ENCODE data around the gene LRCOL1.

LRCOL1 gene

GRCh38 chr12:132581348-132582057 lies 28.9 kb downstream of the LRCOL1 start:
- DNase-seq = no peak

GRCh38 chr12:132580701-132581292 lies 29.6 kb downstream of the LRCOL1 start:
- no peak for DNase-seq

- no peak for DNase-seq
Measured at GRCh38 chr12:132579744-132580143, 30.6 kb downstream of the LRCOL1 start.

- no peak for DNase-seq
Measured at GRCh38 chr12:132578826-132579225, 31.6 kb downstream of the LRCOL1 start.

GRCh38 chr12:132578118-132578517 lies 32.3 kb downstream of the LRCOL1 start:
- DNase-seq = no peak

GRCh38 chr12:132577191-132577920 lies 33.0 kb downstream of the LRCOL1 start:
- DNase-seq = no peak

- no peak for DNase-seq
Measured at GRCh38 chr12:132576701-132577100, 33.7 kb downstream of the LRCOL1 start.

- DNase-seq = no peak
Measured at GRCh38 chr12:132575661-132576060, 34.7 kb downstream of the LRCOL1 start.

- DNase-seq = no peak
Measured at GRCh38 chr12:132574271-132574996, 35.9 kb downstream of the LRCOL1 start.

GRCh38 chr12:132572801-132573760 lies 37.3 kb downstream of the LRCOL1 start:
- DNase-seq = no peak

GRCh38 chr12:132572106-132572505 lies 38.3 kb downstream of the LRCOL1 start:
- no peak for DNase-seq

GRCh38 chr12:132571598-132571997 lies 38.8 kb downstream of the LRCOL1 start:
- DNase-seq = no peak

GRCh38 chr12:132571051-132571450 lies 39.3 kb downstream of the LRCOL1 start:
- no peak for DNase-seq

- DNase-seq = no peak
Measured at GRCh38 chr12:132570635-132571034, 39.7 kb downstream of the LRCOL1 start.

GRCh38 chr12:132569856-132570480 lies 40.4 kb downstream of the LRCOL1 start:
- no peak for DNase-seq

GRCh38 chr12:132568826-132569480 lies 41.4 kb downstream of the LRCOL1 start:
- no peak for DNase-seq

- no peak for DNase-seq
Measured at GRCh38 chr12:132568301-132568700, 42.1 kb downstream of the LRCOL1 start.

GRCh38 chr12:132566516-132567131 lies 43.8 kb downstream of the LRCOL1 start:
- DNase-seq = no peak

GRCh38 chr12:132565365-132565764 lies 45.0 kb downstream of the LRCOL1 start:
- no peak for DNase-seq

GRCh38 chr12:132563911-132564310 lies 46.5 kb downstream of the LRCOL1 start:
- no peak for DNase-seq

All from NCI-H345 (cell line).